HCT116 (cell line): ENCODE measurements around the gene SCARF1. TPM values are rescaled to one million over a fixed set of nuclear protein-coding genes. Genes with fewer than 3 reads are reported as not detected.

Experiments
- ATAC-seq: fragments of 200-7000 bp; cut with Tn5 transposase; 2 replicates; pipeline ENCODE4 v1.9.1; 2020; ENCODE audit warnings: mild to moderate bottlenecking, moderate library complexity
- BruUV-seq: library from RNA; stranded (reverse); fragments of 400-500 nt; replicated peaks from 2 replicates; lab custom pipeline; 2021; lab: Mats Ljungman, UMichigan
- CTCF ChIA-PET: fragments of 300-600 bp; sonication (Branson Sonifier 250); formaldehyde crosslinking; loops from one replicate; lab custom pipeline; 2021; ENCODE audit warnings: antibody characterized with exemption; lab: Charles Lee
- POLR2A ChIA-PET: fragments of 300-600, 350-600 bp; sonication (Branson Sonifier 250); formaldehyde crosslinking; loops from one replicate; lab custom pipeline; 2021; ENCODE audit warnings: antibody characterized with exemption; lab: Charles Lee
- RAD21 ChIA-PET, 2 experiments: fragments of 300-600 bp; sonication (Branson Sonifier 250); formaldehyde crosslinking; loops; one replicate each; lab custom pipeline; 2023; ENCODE audit warnings: low total read pairs in 2 of 2; ENCODE audit not compliant: uncharacterized antibody in 2 of 2, unreplicated experiment in 2 of 2, low non-redundant PET in 1 of 2; lab: Charles Lee
- DNase-seq: peaks from one replicate; pipeline ENCODE4 v3.0.0-alpha.2; 2010; ENCODE audit warnings: low read depth, low spot score
- H2AFZ ChIP-seq: fragments of 200-600 bp; shearing (Covaris generic), sonication (generic); 2 replicates; pipeline ENCODE4 v1.6.1; 2017; ENCODE audit warnings: low read depth, mixed run types, mixed read lengths, antibody characterized with exemption, low read length; ENCODE audit not compliant: poor library complexity, severe bottlenecking
- H3K27ac ChIP-seq: 2 replicates; pipeline ENCODE4 v1.5.1; 2012; ENCODE audit warnings: low read depth, low read length
- H3K27me3 ChIP-seq: fragments of 200-600 bp; sonication (generic); 2 replicates; pipeline ENCODE4 v1.6.1; 2016; ENCODE audit warnings: mixed run types, low read length, mixed read lengths; ENCODE audit not compliant: insufficient read depth
- H3K36me3 ChIP-seq, 2 experiments: fragments of 200-500 bp in 1 of 2; fragments of 200-600 bp in 1 of 2; sonication (Bioruptor generic) in 1 of 2; sonication (generic) in 1 of 2; 2 replicates each; pipeline versions ENCODE4 v1.5.1 to v1.6.1; 2014 to 2016; ENCODE audit warnings: low read length in 2 of 2, inconsistent platforms in 1 of 2, mixed read lengths in 1 of 2, mixed run types in 1 of 2; ENCODE audit not compliant: insufficient read depth in 2 of 2, control insufficient read depth in 1 of 2
- H3K4me1 ChIP-seq, 2 experiments: fragments of 200-600 bp in 1 of 2; sonication (generic) in 1 of 2; 2 replicates each; pipeline versions ENCODE4 v1.5.1 to v1.6.1; 2012 to 2017; ENCODE audit warnings: low read length in 2 of 2, inconsistent platforms in 1 of 2, mild to moderate bottlenecking in 1 of 2, mixed read lengths in 1 of 2, mixed run types in 1 of 2, moderate library complexity in 1 of 2; ENCODE audit not compliant: insufficient read depth in 2 of 2, control insufficient read depth in 1 of 2
- H3K4me2 ChIP-seq: fragments of 200-600 bp; sonication (generic); 2 replicates; pipeline ENCODE4 v1.6.1; 2017; ENCODE audit warnings: mixed run types, low read length, mixed read lengths
- H3K4me3 ChIP-seq, 2 experiments: fragments of 200-600 bp in 1 of 2; sonication (generic) in 1 of 2; replicated peaks in 1 of 2; 2 replicates each; pipeline ENCODE4 v1.5.1; 2011 to 2016; ENCODE audit warnings: low read length in 2 of 2, control low read depth in 1 of 2, low read depth in 1 of 2, mild to moderate bottlenecking in 1 of 2, mixed read lengths in 1 of 2, mixed run types in 1 of 2
- H3K79me2 ChIP-seq: fragments of 200-600 bp; sonication (generic); 2 replicates; pipeline ENCODE4 v1.6.1; 2017; ENCODE audit warnings: mild to moderate bottlenecking, mixed run types, low read length, moderate library complexity, mixed read lengths; ENCODE audit not compliant: insufficient read depth
- H3K9ac ChIP-seq: fragments of 200-600 bp; sonication (generic); 2 replicates; pipeline ENCODE4 v1.6.1; 2016; ENCODE audit warnings: low read length, mixed read lengths
- H3K9me2 ChIP-seq: fragments of 200-600 bp; sonication (generic), shearing (Covaris generic); 2 replicates; pipeline ENCODE4 v1.6.1; 2017; ENCODE audit warnings: mixed run types, mild to moderate bottlenecking, moderate library complexity; ENCODE audit not compliant: insufficient read depth
- H3K9me3 ChIP-seq, 2 experiments: fragments of 200-500 bp in 1 of 2; fragments of 200-600 bp in 1 of 2; sonication (Bioruptor generic) in 1 of 2; sonication (generic) in 1 of 2; 2 replicates each; pipeline ENCODE4 v1.6.1; 2014 to 2017; ENCODE audit warnings: low read length in 2 of 2, mixed read lengths in 2 of 2, inconsistent platforms in 1 of 2, low read depth in 1 of 2, mild to moderate bottlenecking in 1 of 2, mixed run types in 1 of 2, moderate library complexity in 1 of 2; ENCODE audit not compliant: control insufficient read depth in 1 of 2, insufficient read depth in 1 of 2
- H4K20me1 ChIP-seq: fragments of 200-600 bp; sonication (generic), shearing (Covaris generic); 2 replicates; pipeline ENCODE4 v1.6.1; 2017; ENCODE audit warnings: mixed run types, mild to moderate bottlenecking, moderate library complexity; ENCODE audit not compliant: insufficient read depth
- CBX3 ChIP-seq: IDR thresholded peaks from 2 replicates; pipeline ENCODE4 v1.6.1; 2012; ENCODE audit warnings: low read depth
- CEBPB ChIP-seq: IDR thresholded peaks from 2 replicates; pipeline ENCODE4 v1.6.1; 2012; ENCODE audit warnings: low read depth
- EGR1 ChIP-seq: IDR thresholded peaks from 2 replicates; pipeline ENCODE4 v1.6.1; 2012; ENCODE audit warnings: low read depth
- ELF1 ChIP-seq: IDR thresholded peaks from 2 replicates; pipeline ENCODE4 v1.6.1; 2012; ENCODE audit warnings: low read depth, borderline replicate concordance
- EZH2 ChIP-seq: fragments of 200-600 bp; sonication (generic); IDR thresholded peaks from 2 replicates; pipeline ENCODE4 v1.6.1; 2017; ENCODE audit warnings: antibody characterized with exemption, mixed run types
- EZH2phosphoT487 ChIP-seq: fragments of 200-600 bp; IDR thresholded peaks from 2 replicates; pipeline ENCODE4 v1.6.1; 2018; ENCODE audit warnings: antibody characterized with exemption, borderline replicate concordance
- FOSL1 ChIP-seq: IDR thresholded peaks from 2 replicates; pipeline ENCODE4 v1.6.1; 2012; ENCODE audit warnings: low read depth
- JUND ChIP-seq: IDR thresholded peaks from 2 replicates; pipeline ENCODE4 v1.6.1; 2012
- POLR2AphosphoS5 ChIP-seq: IDR thresholded peaks from 2 replicates; pipeline ENCODE4 v1.6.1; 2011; ENCODE audit warnings: mild to moderate bottlenecking, low read depth, low read length, moderate library complexity
- RAD21 ChIP-seq: IDR thresholded peaks from 2 replicates; pipeline ENCODE4 v1.6.1; 2012; ENCODE audit warnings: low read depth, mild to moderate bottlenecking
- SIN3A ChIP-seq: IDR thresholded peaks from 2 replicates; pipeline ENCODE4 v1.6.1; 2012; ENCODE audit warnings: low read depth
- SRF ChIP-seq: IDR thresholded peaks from 2 replicates; pipeline ENCODE4 v1.6.1; 2012; ENCODE audit warnings: low read depth
- TCF7L2 ChIP-seq: IDR thresholded peaks from 2 replicates; pipeline ENCODE4 v1.7.0; 2011; ENCODE audit warnings: borderline replicate concordance, inconsistent platforms; ENCODE audit not compliant: insufficient read depth, insufficient read length; ENCODE audit errors: extremely low read depth
- ZFX ChIP-seq: fragments of 450-650 bp; IDR thresholded peaks from 2 replicates; pipeline ENCODE4 v1.6.1; 2017
- ZNF274 ChIP-seq: fragments of 200-500 bp; sonication (Bioruptor generic); IDR thresholded peaks from 2 replicates; pipeline ENCODE4 v1.6.1; 2014; ENCODE audit warnings: mild to moderate bottlenecking, low read depth, low read length, inconsistent platforms
- intact Hi-C: fragments of 100-400 bp; cut with micrococcal nuclease; formaldehyde crosslinking; loops from 2 replicates; pipeline ENCODE4 v1.10.0; 2022
- total RNA-seq: library from RNA; stranded (reverse); gene quantifications from one replicate; pipeline ENCODE4 v1.2.1, GENCODE V29; 2021; ENCODE audit not compliant: unreplicated experiment
- TF ChIP-seq, protein P1 (sequence below): IDR thresholded peaks from 2 replicates; pipeline ENCODE4 v1.6.1; 2012
- TF ChIP-seq, protein P2 (sequence below), 3 experiments: fragments of 200-600 bp in 1 of 3; sonication (generic) in 1 of 3; IDR thresholded peaks in 2 of 3; conservative IDR thresholded peaks in 1 of 3; 2 replicates each; pipeline ENCODE4 v1.5.1; 2012 to 2017; ENCODE audit warnings: low read depth in 2 of 3, low read length in 2 of 3, antibody characterized with exemption in 1 of 3, borderline replicate concordance in 1 of 3, control low read depth in 1 of 3, mild to moderate bottlenecking in 1 of 3, mixed read lengths in 1 of 3, mixed run types in 1 of 3, moderate library complexity in 1 of 3; ENCODE audit not compliant: insufficient read depth in 1 of 3
- TF ChIP-seq, protein P3 (sequence below): IDR thresholded peaks from 2 replicates; pipeline ENCODE4 v1.6.1; 2012
- TF ChIP-seq, protein P4 (sequence below): IDR thresholded peaks from 2 replicates; pipeline ENCODE4 v1.6.1; 2011; ENCODE audit warnings: mild to moderate bottlenecking, low read length, moderate library complexity; ENCODE audit not compliant: insufficient replicate concordance; ENCODE audit errors: extremely low read depth

SCARF1 gene
- total RNA-seq, 1 experiment from 2014 or later = 2.2 TPM

DNA sequence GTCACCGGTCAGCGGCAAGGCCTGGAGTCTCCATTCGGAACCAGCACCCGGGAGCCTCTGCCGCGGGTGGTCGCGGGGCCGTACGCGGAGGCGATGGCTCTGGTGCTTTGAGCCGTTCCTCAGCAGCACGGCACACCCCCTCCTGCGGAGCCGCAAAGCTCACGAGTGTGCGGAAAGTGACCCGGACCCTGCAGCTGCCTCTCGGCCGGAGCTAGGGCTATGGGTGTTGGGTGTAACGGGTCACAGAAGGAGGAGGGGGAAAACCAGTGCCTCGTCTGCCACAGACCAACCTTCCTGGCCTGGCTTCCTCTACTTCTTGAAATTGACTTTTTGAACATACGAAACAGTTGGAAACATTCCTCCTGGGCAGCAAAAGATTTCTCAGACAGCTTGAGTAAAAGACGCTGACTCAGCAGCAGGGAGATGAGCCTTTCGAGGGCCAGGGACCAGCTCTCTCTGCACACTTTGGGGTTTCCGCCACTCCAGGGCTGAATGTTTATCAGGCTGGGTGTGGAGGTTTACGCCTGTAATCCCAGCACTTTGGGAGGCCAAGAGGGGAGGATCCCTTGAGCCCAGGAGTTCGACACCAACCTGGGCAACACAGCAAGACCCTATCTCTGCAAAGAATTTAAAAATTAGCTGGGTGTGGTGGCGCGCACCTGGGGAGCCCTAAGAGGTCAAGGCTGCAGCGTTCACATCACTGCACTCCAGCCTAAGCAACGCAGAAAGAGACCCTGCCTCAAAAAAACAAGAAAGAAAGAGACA, 56.5 kb downstream of the SCARF1 start:
- Histone ChIP-seq H3K36me3 (no peaks in the 10 kb centered on the region), H2AFZ (no peak overlapping the region), H3K4me3 (no peak overlapping the region), H3K4me1 (peaks cover 47 to 54% of the 10 kb centered on the region in 2 experiments), H3K9ac (peak overlapping the region; percentile 41), H3K4me2 (peak overlapping the region; percentile 71), H3K27me3 (no peaks in the 10 kb centered on the region), H3K9me2 (no peaks in the 10 kb centered on the region), H4K20me1 (no peaks in the 10 kb centered on the region), H3K79me2 (no peaks in the 10 kb centered on the region), H3K27ac (peak overlapping the region; percentile 59; the same call in 1 of the 2 replicates), H3K9me3 (no peaks in the 10 kb centered on the region)
- RAD21 ChIA-PET = no interaction called here
- DNase-seq (no peak), ATAC-seq (no peak)
- CTCF ChIA-PET = interaction anchor here (0.8 to 1.7 kb wide), 3 partner anchors 15 to 59 kb away, joined by 3 to 8 read pairs (median 3); no protein-coding TSS in a partner anchor
- TF ChIP-seq, protein P1, sequence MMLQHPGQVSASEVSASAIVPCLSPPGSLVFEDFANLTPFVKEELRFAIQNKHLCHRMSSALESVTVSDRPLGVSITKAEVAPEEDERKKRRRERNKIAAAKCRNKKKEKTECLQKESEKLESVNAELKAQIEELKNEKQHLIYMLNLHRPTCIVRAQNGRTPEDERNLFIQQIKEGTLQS = no peak
- TF ChIP-seq, protein P2, sequence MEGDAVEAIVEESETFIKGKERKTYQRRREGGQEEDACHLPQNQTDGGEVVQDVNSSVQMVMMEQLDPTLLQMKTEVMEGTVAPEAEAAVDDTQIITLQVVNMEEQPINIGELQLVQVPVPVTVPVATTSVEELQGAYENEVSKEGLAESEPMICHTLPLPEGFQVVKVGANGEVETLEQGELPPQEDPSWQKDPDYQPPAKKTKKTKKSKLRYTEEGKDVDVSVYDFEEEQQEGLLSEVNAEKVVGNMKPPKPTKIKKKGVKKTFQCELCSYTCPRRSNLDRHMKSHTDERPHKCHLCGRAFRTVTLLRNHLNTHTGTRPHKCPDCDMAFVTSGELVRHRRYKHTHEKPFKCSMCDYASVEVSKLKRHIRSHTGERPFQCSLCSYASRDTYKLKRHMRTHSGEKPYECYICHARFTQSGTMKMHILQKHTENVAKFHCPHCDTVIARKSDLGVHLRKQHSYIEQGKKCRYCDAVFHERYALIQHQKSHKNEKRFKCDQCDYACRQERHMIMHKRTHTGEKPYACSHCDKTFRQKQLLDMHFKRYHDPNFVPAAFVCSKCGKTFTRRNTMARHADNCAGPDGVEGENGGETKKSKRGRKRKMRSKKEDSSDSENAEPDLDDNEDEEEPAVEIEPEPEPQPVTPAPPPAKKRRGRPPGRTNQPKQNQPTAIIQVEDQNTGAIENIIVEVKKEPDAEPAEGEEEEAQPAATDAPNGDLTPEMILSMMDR (IDR thresholded peaks at IDR 0.05 in 2 of 3, conservative IDR thresholded peaks at IDR 0.05 in 1 of 3; ENCODE audit: borderline replicate concordance in 1 of 3, insufficient read depth in 1 of 3, low read depth in 2 of 3, low read length in 2 of 3) = no peak
- TF ChIP-seq SRF = no peak
- no peak for TF ChIP-seq RAD21
- TF ChIP-seq TCF7L2 = no peak
- no peak for TF ChIP-seq ZNF274
- TF ChIP-seq, protein P3, sequence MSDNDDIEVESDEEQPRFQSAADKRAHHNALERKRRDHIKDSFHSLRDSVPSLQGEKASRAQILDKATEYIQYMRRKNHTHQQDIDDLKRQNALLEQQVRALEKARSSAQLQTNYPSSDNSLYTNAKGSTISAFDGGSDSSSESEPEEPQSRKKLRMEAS = no peak
- TF ChIP-seq ELF1 = no peak
- TF ChIP-seq JUND = no peak
- no peak for TF ChIP-seq EZH2
- TF ChIP-seq FOSL1 = no peak
- TF ChIP-seq CBX3 = no peak
- TF ChIP-seq ZFX = no peak
- TF ChIP-seq EGR1 = no peak
- no peak for TF ChIP-seq CEBPB
- TF ChIP-seq EZH2phosphoT487 = no peak
- no peak for TF ChIP-seq SIN3A
- TF ChIP-seq, protein P4, sequence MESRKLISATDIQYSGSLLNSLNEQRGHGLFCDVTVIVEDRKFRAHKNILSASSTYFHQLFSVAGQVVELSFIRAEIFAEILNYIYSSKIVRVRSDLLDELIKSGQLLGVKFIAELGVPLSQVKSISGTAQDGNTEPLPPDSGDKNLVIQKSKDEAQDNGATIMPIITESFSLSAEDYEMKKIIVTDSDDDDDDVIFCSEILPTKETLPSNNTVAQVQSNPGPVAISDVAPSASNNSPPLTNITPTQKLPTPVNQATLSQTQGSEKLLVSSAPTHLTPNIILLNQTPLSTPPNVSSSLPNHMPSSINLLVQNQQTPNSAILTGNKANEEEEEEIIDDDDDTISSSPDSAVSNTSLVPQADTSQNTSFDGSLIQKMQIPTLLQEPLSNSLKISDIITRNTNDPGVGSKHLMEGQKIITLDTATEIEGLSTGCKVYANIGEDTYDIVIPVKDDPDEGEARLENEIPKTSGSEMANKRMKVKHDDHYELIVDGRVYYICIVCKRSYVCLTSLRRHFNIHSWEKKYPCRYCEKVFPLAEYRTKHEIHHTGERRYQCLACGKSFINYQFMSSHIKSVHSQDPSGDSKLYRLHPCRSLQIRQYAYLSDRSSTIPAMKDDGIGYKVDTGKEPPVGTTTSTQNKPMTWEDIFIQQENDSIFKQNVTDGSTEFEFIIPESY = no peak
- no peak for TF ChIP-seq POLR2AphosphoS5
- POLR2A ChIA-PET = no interaction called here
- no TSS peak for BruUV-seq
- intact Hi-C loops = no loop called here
